IMR-90 (cell line): ENCODE results near the gene SLC24A3. TPM values are rescaled to one million over a fixed set of nuclear protein-coding genes. Genes with fewer than 3 reads are reported as not detected.

Source experiments
- ATAC-seq: fragments of 200-7000 bp; cut with Tn5 transposase; 2 replicates; pipeline ENCODE4 v1.9.1; 2020; ENCODE audit warnings: low read depth, mild to moderate bottlenecking, moderate library complexity
- BruUV-seq: library from RNA; stranded (reverse); fragments of 400-500 nt; replicated peaks from 2 replicates; lab custom pipeline; 2021; lab: Mats Ljungman, UMichigan
- CTCF ChIA-PET: fragments of 300-600 bp; formaldehyde crosslinking; extraction: SDS; loops from one replicate; lab custom pipeline; 2021; ENCODE audit warnings: antibody characterized with exemption; lab: Yijun Ruan, JAX
- POLR2A ChIA-PET: fragments of 300-600 bp; sonication (Branson Sonifier 250); formaldehyde crosslinking; loops from one replicate; lab custom pipeline; 2022; ENCODE audit warnings: antibody characterized with exemption; ENCODE audit not compliant: unreplicated experiment; lab: Charles Lee
- DNase-seq: peaks from one replicate; pipeline ENCODE4 v3.0.0; 2013
- H2AFZ ChIP-seq: replicated peaks from 2 replicates; pipeline ENCODE3; 2013; ENCODE audit warnings: low read length, mild to moderate bottlenecking; ENCODE audit not compliant: poor library complexity
- H2AK5ac ChIP-seq: 2 replicates; pipeline ENCODE4 v1.6.1; 2013; ENCODE audit warnings: low read depth, low read length, inconsistent platforms
- H2AK9ac ChIP-seq: replicated peaks from 2 replicates; pipeline ENCODE3; 2013; ENCODE audit warnings: mild to moderate bottlenecking, low read depth, low read length, moderate library complexity; ENCODE audit not compliant: poor library complexity
- H2BK120ac ChIP-seq: 2 replicates; pipeline ENCODE4 v1.6.1; 2013; ENCODE audit warnings: low read depth, low read length, inconsistent platforms
- H2BK15ac ChIP-seq: 3 replicates; pipeline ENCODE4 v1.6.1; 2013; ENCODE audit warnings: low read depth, low read length, inconsistent platforms
- H2BK20ac ChIP-seq: 2 replicates; pipeline ENCODE4 v1.6.1; 2013; ENCODE audit warnings: low read depth, mild to moderate bottlenecking, inconsistent platforms, low read length, moderate library complexity
- H2BK5ac ChIP-seq: 2 replicates; pipeline ENCODE4 v1.6.1; 2013; ENCODE audit warnings: mild to moderate bottlenecking, low read depth, low read length, inconsistent platforms; ENCODE audit not compliant: poor library complexity, severe bottlenecking
- H3K14ac ChIP-seq: replicated peaks from 2 replicates; pipeline ENCODE4 v1.6.1; 2013; ENCODE audit warnings: low read depth, low read length, inconsistent platforms
- H3K18ac ChIP-seq: 2 replicates; pipeline ENCODE4 v1.6.1; 2013; ENCODE audit warnings: low read depth, low read length, control low read depth
- H3K23ac ChIP-seq: 2 replicates; pipeline ENCODE4 v1.6.1; 2013; ENCODE audit warnings: low read depth, low read length, inconsistent platforms
- H3K27ac ChIP-seq: 2 replicates; pipeline ENCODE4 v1.5.1; 2013; ENCODE audit warnings: mild to moderate bottlenecking, control low read depth, low read length; ENCODE audit not compliant: insufficient read depth
- H3K27me3 ChIP-seq: 2 replicates; pipeline ENCODE4 v1.6.1; 2013; ENCODE audit warnings: low read length; ENCODE audit not compliant: control insufficient read depth, insufficient read depth
- H3K36me3 ChIP-seq: 2 replicates; pipeline ENCODE4 v1.6.1; 2013; ENCODE audit warnings: low read length, mixed read lengths; ENCODE audit not compliant: control insufficient read depth, insufficient read depth
- H3K4ac ChIP-seq: 2 replicates; pipeline ENCODE4 v1.6.1; 2013; ENCODE audit warnings: low read depth, low read length, inconsistent platforms
- H3K4me1 ChIP-seq: 2 replicates; pipeline ENCODE4 v1.6.1; 2013; ENCODE audit warnings: low read length, mixed read lengths; ENCODE audit not compliant: control insufficient read depth, insufficient read depth
- H3K4me2 ChIP-seq: 2 replicates; pipeline ENCODE4 v1.6.1; 2013; ENCODE audit warnings: low read depth, mild to moderate bottlenecking, control low read depth, low read length, moderate library complexity
- H3K4me3 ChIP-seq: 2 replicates; pipeline ENCODE4 v1.5.1; 2013; ENCODE audit warnings: low read depth, mild to moderate bottlenecking, control low read depth, low read length, moderate library complexity; ENCODE audit not compliant: insufficient read depth
- H3K56ac ChIP-seq: 2 replicates; pipeline ENCODE4 v1.6.1; 2013; ENCODE audit warnings: low read length, inconsistent platforms; ENCODE audit not compliant: insufficient read depth; ENCODE audit errors: extremely low read depth
- H3K79me1 ChIP-seq, 2 experiments: 2 replicates each; pipeline ENCODE4 v1.6.1; 2013; ENCODE audit warnings: low read length in 2 of 2, inconsistent platforms in 1 of 2, low read depth in 1 of 2
- H3K9ac ChIP-seq: 2 replicates; pipeline ENCODE4 v1.6.1; 2013; ENCODE audit warnings: low read depth, low read length, control low read depth
- H3K9me1 ChIP-seq: 2 replicates; pipeline ENCODE4 v1.6.1; 2013; ENCODE audit warnings: low read length, inconsistent platforms; ENCODE audit not compliant: insufficient read depth
- H3K9me3 ChIP-seq: 2 replicates; pipeline ENCODE4 v1.6.1; 2013; ENCODE audit warnings: low read length; ENCODE audit not compliant: control insufficient read depth, insufficient read depth
- H4K20me1 ChIP-seq: 2 replicates; pipeline ENCODE4 v1.6.1; 2013; ENCODE audit warnings: low read length, inconsistent platforms; ENCODE audit not compliant: insufficient read depth
- H4K5ac ChIP-seq: 2 replicates; pipeline ENCODE4 v1.6.1; 2013; ENCODE audit warnings: mild to moderate bottlenecking, low read depth, low read length, control low read depth
- H4K8ac ChIP-seq, 2 experiments: 2 replicates each; pipeline ENCODE4 v1.6.1; 2013; ENCODE audit warnings: low read depth in 2 of 2, low read length in 2 of 2, control low read depth in 1 of 2, inconsistent platforms in 1 of 2
- H4K91ac ChIP-seq: 2 replicates; pipeline ENCODE4 v1.6.1; 2013; ENCODE audit warnings: low read depth, low read length, inconsistent platforms; ENCODE audit not compliant: insufficient read depth
- BHLHE40 ChIP-seq: fragments of 150-350 bp; IDR thresholded peaks from 2 replicates; pipeline ENCODE4 v1.6.1; 2016; ENCODE audit warnings: mild to moderate bottlenecking, low read depth, low read length
- CEBPB ChIP-seq: IDR thresholded peaks from 2 replicates; pipeline ENCODE4 v1.6.1; 2012; ENCODE audit warnings: low read depth, low read length, improper control_type of control experiment
- CHD1 ChIP-seq: IDR thresholded peaks from 2 replicates; pipeline ENCODE4 v1.6.1; 2012; ENCODE audit warnings: low read depth, low read length, improper control_type of control experiment
- FOS ChIP-seq: fragments of 150-350 bp; IDR thresholded peaks from 2 replicates; pipeline ENCODE4 v1.6.1; 2016; ENCODE audit warnings: low read depth, low read length
- MAFK ChIP-seq: IDR thresholded peaks from 2 replicates; pipeline ENCODE4 v1.6.1; 2012; ENCODE audit warnings: low read depth, low read length, improper control_type of control experiment
- MAZ ChIP-seq: IDR thresholded peaks from 2 replicates; pipeline ENCODE4 v1.6.1; 2012; ENCODE audit warnings: low read depth, mild to moderate bottlenecking, low read length, improper control_type of control experiment, moderate library complexity, borderline replicate concordance
- MXI1 ChIP-seq: IDR thresholded peaks from 2 replicates; pipeline ENCODE4 v1.6.1; 2012; ENCODE audit warnings: low read depth, mild to moderate bottlenecking, low read length, moderate library complexity, borderline replicate concordance
- NFE2L2 ChIP-seq: fragments of 150-350 bp; IDR thresholded peaks from 2 replicates; pipeline ENCODE4 v1.6.1; 2016; ENCODE audit warnings: low read depth, mild to moderate bottlenecking, low read length
- POLR2A ChIP-seq: IDR thresholded peaks from 2 replicates; pipeline ENCODE4 v1.6.1; 2012; ENCODE audit warnings: mild to moderate bottlenecking, low read depth, low read length
- RAD21 ChIP-seq: IDR thresholded peaks from 2 replicates; pipeline ENCODE4 v1.6.1; 2012; ENCODE audit warnings: low read length, improper control_type of control experiment
- RCOR1 ChIP-seq: IDR thresholded peaks from 2 replicates; pipeline ENCODE4 v1.6.1; 2012; ENCODE audit warnings: mild to moderate bottlenecking, low read length, improper control_type of control experiment; ENCODE audit not compliant: insufficient replicate concordance
- RFX5 ChIP-seq: IDR thresholded peaks from 2 replicates; pipeline ENCODE4 v1.8.0; 2012; ENCODE audit warnings: low read depth, mild to moderate bottlenecking, low read length, moderate library complexity
- SMC3 ChIP-seq: fragments of 150-350 bp; IDR thresholded peaks from 2 replicates; pipeline ENCODE4 v1.6.1; 2016; ENCODE audit warnings: low read depth, mild to moderate bottlenecking, antibody characterized with exemption, low read length, moderate library complexity
- WGBS, 2 experiments: methylation state at CpG; one replicate each; pipeline versions ENCODE4 v1.1.5 to v1.1.7; 2013; ENCODE audit warnings: missing lambda C conversion rate in 2 of 2; ENCODE audit not compliant: insufficient read length in 1 of 2; ENCODE audit errors: extremely low coverage in 2 of 2; 5-methylcytosine and 5-hydroxymethylcytosine counted together
- dilution Hi-C: fragments of 300-500 bp; cut with HindIII; formaldehyde crosslinking; loops from one replicate; pipeline ENCODE4 v1.14.3; 2018; ENCODE audit warnings: low sequenced_read_pairs; ENCODE audit not compliant: unreplicated experiment
- in situ Hi-C: fragments of 300-500 bp; cut with MboI; formaldehyde crosslinking; loops from 3 replicates; pipeline ENCODE4 v1.14.3; 2019; ENCODE audit warnings: low sequenced_read_pairs, inconsistent platforms, mixed read lengths
- intact Hi-C: fragments of 100-400 bp; cut with micrococcal nuclease; formaldehyde crosslinking; loops from 2 replicates; pipeline ENCODE4 v1.10.0; 2022
- polyA plus RNA-seq, 3 experiments: library from polyadenylated mRNA; depleted of rRNA; stranded (reverse); fragments of >200 nt; gene quantifications; 2 replicates each; pipeline ENCODE4 v1.2.3, GENCODE V29; 2012; ENCODE audit warnings: low replicate concordance in 1 of 3
- total RNA-seq: library from RNA; depleted of rRNA; stranded (reverse); fragments of >200 nt; gene quantifications from 2 replicates; pipeline ENCODE4 v1.2.3, GENCODE V29; 2012
- TF ChIP-seq, protein P1 (sequence below): fragments of 150-350 bp; IDR thresholded peaks from 2 replicates; pipeline ENCODE4 v1.6.1; 2017; ENCODE audit warnings: mild to moderate bottlenecking, antibody characterized with exemption, low read length, low read depth
- TF ChIP-seq, protein P2 (sequence below): fragments of 150-350 bp; IDR thresholded peaks from 2 replicates; pipeline ENCODE4 v1.6.1; 2016; ENCODE audit warnings: low read depth, mild to moderate bottlenecking, low read length, moderate library complexity, borderline replicate concordance
- TF ChIP-seq, protein P3 (sequence below): conservative IDR thresholded peaks from 2 replicates; pipeline ENCODE4 v1.5.1; 2012; ENCODE audit warnings: mild to moderate bottlenecking, low read depth, low read length, improper control_type of control experiment

Gene SLC24A3
- total and polyA plus RNA-seq, 2 of the 4 experiments (the other 2 are of a cell fraction), result not detected

DNA sequence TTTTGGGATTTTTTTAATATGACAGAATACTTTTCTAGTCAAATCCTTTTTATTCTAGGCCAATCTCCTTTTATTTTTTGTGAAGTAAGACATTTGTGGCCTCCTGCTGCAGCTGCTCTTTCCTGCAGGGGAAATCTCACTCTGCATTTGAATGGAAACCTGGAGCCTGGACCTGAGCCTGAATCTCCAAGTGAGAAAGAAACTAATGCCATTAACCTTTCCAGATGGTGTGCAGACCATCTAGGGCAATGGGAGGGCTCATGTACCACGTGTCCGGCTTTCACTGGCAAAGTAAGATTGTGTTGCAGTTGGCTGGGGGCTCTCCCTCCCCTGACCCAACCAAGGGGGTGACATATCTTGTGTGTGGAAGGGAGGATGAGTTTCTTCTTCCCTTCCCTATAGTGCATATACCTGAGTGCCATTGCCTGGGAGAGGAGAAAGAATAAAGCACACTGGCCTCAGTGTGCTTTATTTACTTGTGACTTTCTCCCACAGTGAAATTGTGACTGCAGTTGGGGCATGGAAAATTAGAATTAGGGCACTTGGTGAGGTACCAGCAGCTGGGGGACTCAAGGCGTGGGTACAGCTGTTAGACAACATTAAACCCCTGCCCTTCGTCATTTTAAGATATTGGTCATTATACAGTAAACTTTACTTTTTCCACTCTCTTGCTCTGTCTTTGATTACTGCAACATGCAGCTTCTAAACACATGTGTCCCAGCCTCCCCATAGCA, 385.8 kb downstream of the SLC24A3 start:
- no peak overlapping the region for H4K8ac ChIP-seq
- no peak for ATAC-seq
- no peaks in the 10 kb centered on the region for H3K9me1 ChIP-seq
- H3K27me3 ChIP-seq, result no peaks in the 10 kb centered on the region
- no peak overlapping the region for H3K56ac ChIP-seq
- H2BK120ac ChIP-seq, result no peak overlapping the region
- H3K23ac ChIP-seq, result no peak overlapping the region
- H3K36me3 ChIP-seq, result no peaks in the 10 kb centered on the region
- intact Hi-C loops (no loop called here), in situ Hi-C loops (no loop called here), dilution Hi-C loops (no loop called here)
- no peak overlapping the region for H2BK5ac ChIP-seq
- H3K4me2 ChIP-seq, result no peak overlapping the region
- H4K5ac ChIP-seq, result no peak overlapping the region
- no TSS peak for BruUV-seq
- H3K14ac ChIP-seq, result no peak overlapping the region
- no peak overlapping the region for H2BK15ac ChIP-seq
- no peak overlapping the region for H3K18ac ChIP-seq
- CTCF ChIA-PET, result interaction anchor here (0.9 kb wide), 1 partner anchor 966 kb away, joined by 3 read pairs; no protein-coding TSS in a partner anchor
- H3K9ac ChIP-seq, result no peak overlapping the region
- H4K20me1 ChIP-seq, result no peaks in the 10 kb centered on the region
- H2AFZ ChIP-seq, result no peak overlapping the region
- POLR2A ChIA-PET, result no interaction called here
- H2AK5ac ChIP-seq, result no peak overlapping the region
- no CpG with 5 or more reads among the region's 4 CpGs for WGBS, 2 experiments
- H2AK9ac ChIP-seq, result no peak overlapping the region
- no peaks in the 10 kb centered on the region for H3K9me3 ChIP-seq
- H3K4me1 ChIP-seq, result no peaks in the 10 kb centered on the region
- H3K79me1 ChIP-seq, result no peaks in the 10 kb centered on the region
- no peak overlapping the region for H3K4ac ChIP-seq
- no peak overlapping the region for H4K91ac ChIP-seq
- no peak for DNase-seq
- TF ChIP-seq NFE2L2 (no peak), CHD1 (no peak), RFX5 (no peak), POLR2A (no peak), RCOR1 (no peak), MAFK (no peak), FOS (no peak), MXI1 (no peak), SMC3 (no peak), BHLHE40 (no peak), RAD21 (no peak), CEBPB (no peak), MAZ (no peak)
- TF ChIP-seq, protein P1, sequence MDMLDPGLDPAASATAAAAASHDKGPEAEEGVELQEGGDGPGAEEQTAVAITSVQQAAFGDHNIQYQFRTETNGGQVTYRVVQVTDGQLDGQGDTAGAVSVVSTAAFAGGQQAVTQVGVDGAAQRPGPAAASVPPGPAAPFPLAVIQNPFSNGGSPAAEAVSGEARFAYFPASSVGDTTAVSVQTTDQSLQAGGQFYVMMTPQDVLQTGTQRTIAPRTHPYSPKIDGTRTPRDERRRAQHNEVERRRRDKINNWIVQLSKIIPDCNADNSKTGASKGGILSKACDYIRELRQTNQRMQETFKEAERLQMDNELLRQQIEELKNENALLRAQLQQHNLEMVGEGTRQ, result no peak
- TF ChIP-seq, protein P2, sequence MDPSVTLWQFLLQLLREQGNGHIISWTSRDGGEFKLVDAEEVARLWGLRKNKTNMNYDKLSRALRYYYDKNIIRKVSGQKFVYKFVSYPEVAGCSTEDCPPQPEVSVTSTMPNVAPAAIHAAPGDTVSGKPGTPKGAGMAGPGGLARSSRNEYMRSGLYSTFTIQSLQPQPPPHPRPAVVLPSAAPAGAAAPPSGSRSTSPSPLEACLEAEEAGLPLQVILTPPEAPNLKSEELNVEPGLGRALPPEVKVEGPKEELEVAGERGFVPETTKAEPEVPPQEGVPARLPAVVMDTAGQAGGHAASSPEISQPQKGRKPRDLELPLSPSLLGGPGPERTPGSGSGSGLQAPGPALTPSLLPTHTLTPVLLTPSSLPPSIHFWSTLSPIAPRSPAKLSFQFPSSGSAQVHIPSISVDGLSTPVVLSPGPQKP, result no peak
- TF ChIP-seq, protein P3, sequence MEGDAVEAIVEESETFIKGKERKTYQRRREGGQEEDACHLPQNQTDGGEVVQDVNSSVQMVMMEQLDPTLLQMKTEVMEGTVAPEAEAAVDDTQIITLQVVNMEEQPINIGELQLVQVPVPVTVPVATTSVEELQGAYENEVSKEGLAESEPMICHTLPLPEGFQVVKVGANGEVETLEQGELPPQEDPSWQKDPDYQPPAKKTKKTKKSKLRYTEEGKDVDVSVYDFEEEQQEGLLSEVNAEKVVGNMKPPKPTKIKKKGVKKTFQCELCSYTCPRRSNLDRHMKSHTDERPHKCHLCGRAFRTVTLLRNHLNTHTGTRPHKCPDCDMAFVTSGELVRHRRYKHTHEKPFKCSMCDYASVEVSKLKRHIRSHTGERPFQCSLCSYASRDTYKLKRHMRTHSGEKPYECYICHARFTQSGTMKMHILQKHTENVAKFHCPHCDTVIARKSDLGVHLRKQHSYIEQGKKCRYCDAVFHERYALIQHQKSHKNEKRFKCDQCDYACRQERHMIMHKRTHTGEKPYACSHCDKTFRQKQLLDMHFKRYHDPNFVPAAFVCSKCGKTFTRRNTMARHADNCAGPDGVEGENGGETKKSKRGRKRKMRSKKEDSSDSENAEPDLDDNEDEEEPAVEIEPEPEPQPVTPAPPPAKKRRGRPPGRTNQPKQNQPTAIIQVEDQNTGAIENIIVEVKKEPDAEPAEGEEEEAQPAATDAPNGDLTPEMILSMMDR, result no peak
- no peak overlapping the region for H3K4me3 ChIP-seq
- H2BK20ac ChIP-seq, result no peak overlapping the region
- H3K27ac ChIP-seq, result no peak overlapping the region
